Measurements from ENCODE around the gene FOXRED2. TPM values are rescaled to one million over a fixed set of nuclear protein-coding genes. Genes with fewer than 3 reads are reported as not detected.
A peak's percentile ranks its signal among the peaks of the same experiment; 100 is the strongest.
"Not testable (repeated sequence)": the region's sequence is repeated elsewhere in the genome, so short reads cannot be mapped to it uniquely, and the experiment has no call there.

The FOXRED2 gene
- total RNA-seq, 1 donor from 2014 or later = 13.2 TPM

GRCh38 chr22:36528795-36529751 lies 22.2 kb upstream of the FOXRED2 start, which contains the start of gene EIF3D:
Gene EIF3D, minus strand, starts transcription at chr22:36529166. Its CDS starts 3,045 bp downstream, at chr22:36526121.
- TF ChIP-seq CTCF (IDR thresholded peaks at IDR 0.05) = no peak
- peak; percentile 98 for ATAC-seq
- Histone ChIP-seq H3K4me1 (peaks cover 23% of the 10 kb centered on the region), H3K4me3 (peak within 1 kb of the TSS; percentile 75), H3K27me3 (ENCODE audit: low read depth) (no peaks in the 10 kb centered on the region), H3K9me3 (no peaks in the 10 kb centered on the region), H3K36me3 (peaks cover 33% of the 10 kb centered on the region), H3K27ac (peak within 1 kb of the TSS; percentile 91)
- DNase-seq = peak; percentile 99
- intact Hi-C loops (cut with DNase I) = no loop called here

GRCh38 chr22:36528341-36528740 lies 21.5 kb upstream of the FOXRED2 start:
- Histone ChIP-seq H3K9me3 (no peaks in the 10 kb centered on the region), H3K27ac (peak overlapping the region; percentile 91), H3K36me3 (peaks cover 40% of the 10 kb centered on the region), H3K27me3 (ENCODE audit: low read depth) (no peaks in the 10 kb centered on the region), H3K4me1 (peaks cover 23% of the 10 kb centered on the region), H3K4me3 (peak overlapping the region; percentile 75)
- no peak for TF ChIP-seq CTCF (IDR thresholded peaks at IDR 0.05)
- intact Hi-C loops (cut with DNase I) = no loop called here
- ATAC-seq (peak; percentile 12 to 29), DNase-seq (no peak)

GRCh38 chr22:36522662-36523061 lies 15.8 kb upstream of the FOXRED2 start:
- TF ChIP-seq CTCF (IDR thresholded peaks at IDR 0.05) = no peak

GRCh38 chr22:36520423-36520822 lies 13.6 kb upstream of the FOXRED2 start:
- Histone ChIP-seq H3K36me3 (peaks cover 100% of the 10 kb centered on the region), H3K27ac (no peak overlapping the region)

More at GRCh38 chr22:36522662-36523061, 15.8 kb upstream of the FOXRED2 start:
- H3K27me3 ChIP-seq (ENCODE audit: low read depth) = no peaks in the 10 kb centered on the region
- no peak for ATAC-seq
- DNase-seq = no peak
- H3K27ac ChIP-seq = no peak overlapping the region
- intact Hi-C loops (cut with DNase I) = no loop called here
- no peaks in the 10 kb centered on the region for H3K9me3 ChIP-seq
- peaks cover 11% of the 10 kb centered on the region for H3K4me1 ChIP-seq
- no peak overlapping the region for H3K4me3 ChIP-seq
- H3K36me3 ChIP-seq = peaks cover 97% of the 10 kb centered on the region

GRCh38 chr22:36519906-36520305 lies 13.1 kb upstream of the FOXRED2 start:
- H3K9me3 ChIP-seq; ATAC-seq; DNase-seq; H3K27ac ChIP-seq; H3K4me3 ChIP-seq; H3K27me3 ChIP-seq (ENCODE audit: low read depth); intact Hi-C loops (cut with DNase I); H3K4me1 ChIP-seq: not testable (repeated sequence)
- peaks cover 100% of the 10 kb centered on the region for H3K36me3 ChIP-seq

More at GRCh38 chr22:36520423-36520822, 13.6 kb upstream of the FOXRED2 start:
- Histone ChIP-seq H3K9me3 (no peaks in the 10 kb centered on the region), H3K27me3 (ENCODE audit: low read depth) (no peaks in the 10 kb centered on the region), H3K4me1 (no peaks in the 10 kb centered on the region), H3K4me3 (no peak overlapping the region)
- ATAC-seq = no peak
- intact Hi-C loops (cut with DNase I) = no loop called here
- no peak for DNase-seq
- no peak for TF ChIP-seq CTCF (IDR thresholded peaks at IDR 0.05)

GRCh38 chr22:36514766-36515165 lies 7.9 kb upstream of the FOXRED2 start:
- H3K9me3 ChIP-seq = no peaks in the 10 kb centered on the region
- no peak overlapping the region for H3K27ac ChIP-seq
- H3K4me3 ChIP-seq = no peak overlapping the region
- no peaks in the 10 kb centered on the region for H3K27me3 ChIP-seq (ENCODE audit: low read depth)
- H3K4me1 ChIP-seq = no peaks in the 10 kb centered on the region
- no peak for DNase-seq
- peaks cover 99% of the 10 kb centered on the region for H3K36me3 ChIP-seq
- no peak for TF ChIP-seq CTCF (IDR thresholded peaks at IDR 0.05)
- ATAC-seq = no peak
- intact Hi-C loops (cut with DNase I) = no loop called here

Measured in lower lobe of right lung (tissue), 2 donors.